IMR-90 (cell line): ENCODE measurements around the gene PRKCH.

Experiments used
- CEBPB ChIP-seq: IDR thresholded peaks from 2 replicates; pipeline ENCODE4 v1.6.1; 2012; ENCODE audit warnings: low read depth, low read length, improper control_type of control experiment
- CTCF ChIP-seq: conservative IDR thresholded peaks from 2 replicates; pipeline ENCODE4 v1.5.1; 2012; ENCODE audit warnings: mild to moderate bottlenecking, low read depth, low read length, improper control_type of control experiment
- ELK1 ChIP-seq: fragments of 150-350 bp; IDR thresholded peaks from 2 replicates; pipeline ENCODE4 v1.6.1; 2016; ENCODE audit warnings: low read depth, mild to moderate bottlenecking, low read length, moderate library complexity, borderline replicate concordance
- FOS ChIP-seq: fragments of 150-350 bp; IDR thresholded peaks from 2 replicates; pipeline ENCODE4 v1.6.1; 2016; ENCODE audit warnings: low read depth, low read length
- POLR2A ChIP-seq: IDR thresholded peaks from 2 replicates; pipeline ENCODE4 v1.6.1; 2012; ENCODE audit warnings: mild to moderate bottlenecking, low read depth, low read length
- RAD21 ChIP-seq: IDR thresholded peaks from 2 replicates; pipeline ENCODE4 v1.6.1; 2012; ENCODE audit warnings: low read length, improper control_type of control experiment

GRCh38 chr14:61542848-61543790 lies 221.7 kb downstream of the PRKCH start:
- no peak for TF ChIP-seq FOS
- TF ChIP-seq CTCF = no peak
- no peak for TF ChIP-seq POLR2A
- TF ChIP-seq CEBPB = no peak
- no peak for TF ChIP-seq ELK1
- TF ChIP-seq RAD21 = no peak
